Fibroblast of the aortic adventitia (primary cell): ENCODE data around the gene KCNQ5. TPM values are rescaled to one million over a fixed set of nuclear protein-coding genes. Genes with fewer than 3 reads are reported as not detected.
"Not testable (repeated sequence)": the region's sequence is repeated elsewhere in the genome, so short reads cannot be mapped to it uniquely, and the experiment has no call there.

Experiments
- DNase-seq: peaks from one replicate; pipeline ENCODE4 v3.0.0-alpha.2; 2010; ENCODE audit warnings: low read depth
- H3K4me3 ChIP-seq: 2 replicates; pipeline ENCODE4 v1.5.1; 2011; ENCODE audit warnings: low read depth, mild to moderate bottlenecking, control low read depth, low read length, moderate library complexity
- CTCF ChIP-seq: IDR thresholded peaks from 2 replicates; pipeline ENCODE4 v1.5.1; 2011; ENCODE audit warnings: mild to moderate bottlenecking, low read length, control low read depth, inconsistent platforms; ENCODE audit not compliant: insufficient read depth
- total RNA-seq: library from RNA; depleted of rRNA; stranded (reverse); fragments of >200 nt; gene quantifications from 2 replicates; pipeline ENCODE4 v1.2.3, GENCODE V29; 2012; ENCODE audit warnings: low replicate concordance

KCNQ5 gene
- total RNA-seq, 1 donor: 9.4 TPM

- DNase-seq: peak; percentile 16
- TF ChIP-seq CTCF: no peak
- no peak overlapping the region for H3K4me3 ChIP-seq
Measured at GRCh38 chr6:73207221-73207837, 585.5 kb downstream of the KCNQ5 start.

GRCh38 chr6:73209117-73209516, 587.3 kb downstream of the KCNQ5 start:
- H3K4me3 ChIP-seq: no peak overlapping the region
- TF ChIP-seq CTCF: no peak
- DNase-seq: no peak

- no peak for TF ChIP-seq CTCF
- H3K4me3 ChIP-seq: no peak overlapping the region
Measured at GRCh38 chr6:73216859-73217258, 595.0 kb downstream of the KCNQ5 start.

GRCh38 chr6:73225396-73225795, 603.5 kb downstream of the KCNQ5 start, which contains the start of gene KHDC1L:
KHDC1L (minus strand) TSS chr6:73225496; CDS start chr6:73225408, 88 bp downstream.
- TF ChIP-seq CTCF: no peak
- DNase-seq: no peak
- H3K4me3 ChIP-seq: no peak within 1 kb of the TSS

More at GRCh38 chr6:73216859-73217258, 595.0 kb downstream of the KCNQ5 start:
- no peak for DNase-seq

- no peak for TF ChIP-seq CTCF
- no peak overlapping the region for H3K4me3 ChIP-seq
- DNase-seq: no peak
Measured at GRCh38 chr6:73227606-73228255, 605.9 kb downstream of the KCNQ5 start.

- no peak for DNase-seq
- TF ChIP-seq CTCF: no peak
- H3K4me3 ChIP-seq: no peak overlapping the region
Measured at GRCh38 chr6:73231986-73232391, 610.1 kb downstream of the KCNQ5 start.

- TF ChIP-seq CTCF: no peak
- no peak overlapping the region for H3K4me3 ChIP-seq
- DNase-seq: no peak
Measured at GRCh38 chr6:73233048-73233447, 611.2 kb downstream of the KCNQ5 start.

- H3K4me3 ChIP-seq: not testable (repeated sequence)
- DNase-seq: peak; percentile 38
Measured at GRCh38 chr6:73233971-73234370, 612.1 kb downstream of the KCNQ5 start.
